Tibial nerve (tissue), 4 donors: ENCODE measurements around the gene TDO2.

Experiments used
- CTCF ChIP-seq, 5 experiments: fragments of 200-600 bp in 3 of 5; fragments of 450-650 bp in 2 of 5; sonication (generic) in 3 of 5; IDR thresholded peaks; one replicate each; pipeline ENCODE4 v1.5.1; 2016 to 2019; ENCODE audit warnings: antibody characterized with exemption in 5 of 5, mild to moderate bottlenecking in 3 of 5, moderate library complexity in 2 of 5
- EP300 ChIP-seq, 2 donors: sonication (generic); formaldehyde crosslinking; IDR thresholded peaks; one replicate each; pipeline ENCODE4 v1.6.1; 2017; ENCODE audit warnings: antibody characterized with exemption in 2 of 2, mild to moderate bottlenecking in 1 of 2
- POLR2A ChIP-seq, 2 donors: fragments of 450-650 bp; IDR thresholded peaks; one replicate each; pipeline ENCODE4 v1.6.1; 2017; ENCODE audit warnings: antibody characterized with exemption in 2 of 2, mild to moderate bottlenecking in 2 of 2, moderate library complexity in 2 of 2

- TF ChIP-seq POLR2A (IDR thresholded peaks at IDR 0.05) (no peak), CTCF (IDR thresholded peaks at IDR 0.05) (no peak), EP300 (IDR thresholded peaks at IDR 0.05) (no peak)
Observed at GRCh38 chr4:155966731-155967395, 63.4 kb downstream of the TDO2 start.
